Measurements from ENCODE around the gene PRKAG3.

- TF ChIP-seq CTCF (IDR thresholded peaks at IDR 0.05) = no peak
- TF ChIP-seq EZH2 (IDR thresholded peaks at IDR 0.05; ENCODE audit: borderline replicate concordance, insufficient read depth, low read depth, low read length, poor library complexity, severe bottlenecking) = no peak
Measured at GRCh38 chr2:218833023-218833609, 1.5 kb upstream of the PRKAG3 start.

Measured in B cell (primary cell).